Mammary epithelial cell (primary cell): ENCODE data around the gene BCAS3.

Experiments
- CTCF ChIP-seq, 2 donors: IDR thresholded peaks in 1 of 2; conservative IDR thresholded peaks in 1 of 2; 2 replicates each; pipeline ENCODE4 v1.5.1; 2011 to 2012; ENCODE audit warnings: inconsistent platforms in 2 of 2, low read length in 2 of 2, mild to moderate bottlenecking in 2 of 2, control low read depth in 1 of 2, low read depth in 1 of 2; ENCODE audit not compliant: insufficient read depth in 1 of 2; ENCODE audit errors: extremely low read depth in 1 of 2
- EZH2 ChIP-seq: IDR thresholded peaks from 2 replicates; pipeline ENCODE4 v1.6.1; 2012; ENCODE audit warnings: low read length, inconsistent platforms, borderline replicate concordance

DNA sequence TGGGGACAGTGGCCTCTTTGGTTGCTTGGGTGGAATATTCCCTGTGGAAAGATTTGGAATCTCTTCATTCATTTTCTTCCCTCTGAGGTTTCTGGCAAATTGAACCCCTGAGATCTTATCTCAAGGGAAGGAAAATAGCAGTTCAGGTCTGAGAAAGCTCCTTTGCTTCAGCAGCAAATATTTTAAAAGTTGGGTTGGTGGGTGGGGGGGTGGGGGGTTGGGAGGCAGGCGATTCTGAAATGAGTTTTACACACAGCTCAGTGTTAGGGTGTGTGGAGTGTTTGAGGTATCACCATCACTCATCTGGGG lies 728.8 kb downstream of the BCAS3 start:
- TF ChIP-seq CTCF (conservative IDR thresholded peaks at IDR 0.05 in 1 of 2, IDR thresholded peaks at IDR 0.05 in 1 of 2; ENCODE audit: extremely low read depth in 1 of 2, insufficient read depth in 1 of 2, low read depth in 1 of 2, low read length in 2 of 2) (no peak), EZH2 (no peak)
